Astrocyte (in vitro differentiated cells and primary cell): ENCODE results near the gene TBC1D5.

Experiments used
- CTCF ChIP-seq: IDR thresholded peaks from 2 replicates; pipeline ENCODE4 v1.5.1; 2011; ENCODE audit warnings: low read depth, mild to moderate bottlenecking, inconsistent platforms, low read length, moderate library complexity; ENCODE audit not compliant: insufficient read depth
- EZH2 ChIP-seq: IDR thresholded peaks from 2 replicates; pipeline ENCODE4 v1.6.1; 2012; ENCODE audit warnings: mild to moderate bottlenecking, low read length, inconsistent platforms; ENCODE audit not compliant: insufficient read depth

- TF ChIP-seq CTCF (no peak), EZH2 (no peak)
These were observed 321.8 kb downstream of the TBC1D5 start for GRCh38 chr3:17420668-17421067.
